ENCODE data around the gene FAM163B.

GRCh38 chr9:133638711-133639110 lies 29.5 kb upstream of the FAM163B start:
- TF ChIP-seq EZH2 (IDR thresholded peaks at IDR 0.05; ENCODE audit: low read length) (no peak), CTCF (optimal IDR thresholded peaks at IDR 0.05 in 1 of 3, IDR thresholded peaks at IDR 0.05 in 1 of 3, conservative IDR thresholded peaks at IDR 0.05 in 1 of 3; ENCODE audit: extremely low read depth in 1 of 3, insufficient read depth in 2 of 3, low read length in 3 of 3) (no peak)

Data from keratinocyte (primary cell).